Right atrium auricular region (tissue), 2 donors: ENCODE measurements around the gene GABRB2. TPM values are rescaled to one million over a fixed set of nuclear protein-coding genes. Genes with fewer than 3 reads are reported as not detected.

Experiments
- DNase-seq: peaks from one replicate; pipeline ENCODE4 v3.0.0-alpha.2; 2019; ENCODE audit warnings: low spot score
- H3K27ac ChIP-seq, 2 donors: fragments of 200-600 bp; sonication (generic); 1 replicate in 1 of 2; 2 replicates in 1 of 2; pipeline ENCODE4 v1.5.1; 2016 to 2019
- H3K27me3 ChIP-seq, 2 donors: fragments of 200-600 bp; sonication (generic); one replicate each; pipeline versions ENCODE4 v1.5.1 to v1.6.0; 2017 to 2019
- H3K36me3 ChIP-seq: fragments of 200-600 bp; sonication (generic); one replicate; pipeline ENCODE4 v1.5.1; 2016
- H3K4me1 ChIP-seq, 2 donors: fragments of 200-600 bp; sonication (generic); one replicate each; pipeline versions ENCODE4 v1.5.1 to v1.6.0; 2017 to 2019
- H3K4me3 ChIP-seq, 2 donors: fragments of 200-600 bp; sonication (generic); 1 replicate in 1 of 2; 2 replicates in 1 of 2; pipeline ENCODE4 v1.5.1; 2017 to 2019; ENCODE audit warnings: mild to moderate bottlenecking in 1 of 2, moderate library complexity in 1 of 2
- H3K9me3 ChIP-seq, 2 donors: fragments of 200-600 bp; sonication (generic); one replicate each; pipeline ENCODE4 v1.5.1; 2019
- CTCF ChIP-seq, 2 donors: fragments of 200-600 bp; sonication (generic); IDR thresholded peaks; one replicate each; pipeline ENCODE4 v1.5.1; 2019; ENCODE audit warnings: antibody characterized with exemption in 2 of 2
- total RNA-seq, 2 donors: library from RNA; depleted of rRNA; stranded (reverse); fragments of >200 nt; gene quantifications; one replicate each; pipeline ENCODE4 v1.1.0, GENCODE V29; 2016

Gene GABRB2
- total RNA-seq, 2 donors from 2014 or later, result 0.37 to 2.0 TPM

- Histone ChIP-seq H3K27me3 (no peaks in the 10 kb centered on the region), H3K27ac (no peak overlapping the region), H3K4me3 (no peak overlapping the region), H3K36me3 (no peaks in the 10 kb centered on the region), H3K4me1 (no peaks in the 10 kb centered on the region), H3K9me3 (no peaks in the 10 kb centered on the region)
- TF ChIP-seq CTCF (IDR thresholded peaks at IDR 0.05), result no peak
- DNase-seq, result no peak
These were observed 145.9 kb downstream of the GABRB2 start for GRCh38 chr5:161400583-161400982.

GRCh38 chr5:161399996-161400562, 146.4 kb downstream of the GABRB2 start:
- Histone ChIP-seq H3K9me3 (no peaks in the 10 kb centered on the region), H3K27me3 (no peaks in the 10 kb centered on the region), H3K36me3 (no peaks in the 10 kb centered on the region), H3K4me1 (no peaks in the 10 kb centered on the region), H3K4me3 (no peak overlapping the region), H3K27ac (no peak overlapping the region)
- no peak for TF ChIP-seq CTCF (IDR thresholded peaks at IDR 0.05)
- DNase-seq, result no peak

GRCh38 chr5:161397448-161397847, 149.1 kb downstream of the GABRB2 start:
- H3K36me3 ChIP-seq, result no peaks in the 10 kb centered on the region
- no peak for DNase-seq
- no peaks in the 10 kb centered on the region for H3K4me1 ChIP-seq
- no peak overlapping the region for H3K27ac ChIP-seq
- H3K4me3 ChIP-seq, result no peak overlapping the region
- no peaks in the 10 kb centered on the region for H3K27me3 ChIP-seq
- H3K9me3 ChIP-seq, result no peaks in the 10 kb centered on the region
- no peak for TF ChIP-seq CTCF (IDR thresholded peaks at IDR 0.05)

- H3K27ac ChIP-seq, result no peak overlapping the region
- no peak overlapping the region for H3K4me3 ChIP-seq
- H3K4me1 ChIP-seq, result no peaks in the 10 kb centered on the region
- H3K36me3 ChIP-seq, result no peaks in the 10 kb centered on the region
- H3K9me3 ChIP-seq, result no peaks in the 10 kb centered on the region
- no peak for TF ChIP-seq CTCF (IDR thresholded peaks at IDR 0.05)
- H3K27me3 ChIP-seq, result no peaks in the 10 kb centered on the region
- no peak for DNase-seq
These were observed 150.4 kb downstream of the GABRB2 start for GRCh38 chr5:161396171-161396570.

- Histone ChIP-seq H3K27me3 (no peaks in the 10 kb centered on the region), H3K4me3 (no peak overlapping the region), H3K4me1 (no peaks in the 10 kb centered on the region), H3K36me3 (no peaks in the 10 kb centered on the region), H3K9me3 (no peaks in the 10 kb centered on the region), H3K27ac (no peak overlapping the region)
- no peak for DNase-seq
- no peak for TF ChIP-seq CTCF (IDR thresholded peaks at IDR 0.05)
These were observed 154.8 kb downstream of the GABRB2 start for GRCh38 chr5:161391724-161392123.

- Histone ChIP-seq H3K4me1 (no peaks in the 10 kb centered on the region), H3K27me3 (no peaks in the 10 kb centered on the region), H3K36me3 (no peaks in the 10 kb centered on the region), H3K27ac (no peak overlapping the region), H3K4me3 (no peak overlapping the region), H3K9me3 (no peaks in the 10 kb centered on the region)
- TF ChIP-seq CTCF (IDR thresholded peaks at IDR 0.05), result no peak
- no peak for DNase-seq
These were observed 155.5 kb downstream of the GABRB2 start for GRCh38 chr5:161391016-161391415.
